GM12878 (cell line): ENCODE measurements around the gene GNL3. TPM values are rescaled to one million over a fixed set of nuclear protein-coding genes. Genes with fewer than 3 reads are reported as not detected.

Source experiments
- BCL3 ChIP-seq: IDR thresholded peaks from 2 replicates; pipeline ENCODE4 v1.6.1; 2011; ENCODE audit warnings: borderline replicate concordance, low read depth, mild to moderate bottlenecking, moderate library complexity, low read length; ENCODE audit not compliant: insufficient read depth, poor library complexity, severe bottlenecking
- FOS ChIP-seq: IDR thresholded peaks from 3 replicates; pipeline ENCODE4 v1.6.1; 2011; ENCODE audit warnings: borderline replicate concordance; ENCODE audit not compliant: insufficient read length; ENCODE audit errors: extremely low read depth
- MEF2A ChIP-seq: IDR thresholded peaks from 2 replicates; pipeline ENCODE4 v1.6.1; 2011; ENCODE audit warnings: low read depth, mild to moderate bottlenecking, low read length, moderate library complexity; ENCODE audit not compliant: insufficient read depth
- MEF2B ChIP-seq: fragments of 450-650 bp; IDR thresholded peaks from 2 replicates; pipeline ENCODE4 v1.6.1; 2018; ENCODE audit warnings: mild to moderate bottlenecking, moderate library complexity; ENCODE audit not compliant: partially characterized antibody, poor library complexity, severe bottlenecking
- MTA3 ChIP-seq: IDR thresholded peaks from 2 replicates; pipeline ENCODE4 v1.6.1; 2012; ENCODE audit warnings: low read length, inconsistent platforms, borderline replicate concordance
- NFIC ChIP-seq: IDR thresholded peaks from 2 replicates; pipeline ENCODE4 v1.6.1; 2012; ENCODE audit warnings: low read depth, mild to moderate bottlenecking, inconsistent platforms, low read length, moderate library complexity
- PAX5 ChIP-seq: IDR thresholded peaks from 2 replicates; pipeline ENCODE4 v1.6.1; 2011; ENCODE audit warnings: low read depth, low read length, borderline replicate concordance
- PBX3 ChIP-seq: IDR thresholded peaks from 2 replicates; pipeline ENCODE4 v1.6.1; 2011; ENCODE audit warnings: mild to moderate bottlenecking, low read depth, low read length, moderate library complexity; ENCODE audit not compliant: insufficient replicate concordance
- PML ChIP-seq: IDR thresholded peaks from 2 replicates; pipeline ENCODE4 v1.6.1; 2012; ENCODE audit warnings: low read length, inconsistent platforms
- SMAD1 ChIP-seq: fragments of 450-650 bp; IDR thresholded peaks from 2 replicates; pipeline ENCODE4 v1.6.1; 2018; ENCODE audit warnings: mild to moderate bottlenecking, low read depth; ENCODE audit not compliant: partially characterized antibody
- SMC3 ChIP-seq: IDR thresholded peaks from 2 replicates; pipeline ENCODE4 v1.6.1; 2011; ENCODE audit warnings: low read length, improper control_type of control experiment, borderline replicate concordance
- TBL1XR1 ChIP-seq: IDR thresholded peaks from 2 replicates; pipeline ENCODE4 v1.6.1; 2012; ENCODE audit warnings: low read depth, low read length, improper control_type of control experiment
- ZBED1 ChIP-seq: IDR thresholded peaks from 2 replicates; pipeline ENCODE4 v1.6.1; 2016; ENCODE audit warnings: borderline replicate concordance
- polyA plus RNA-seq, 11 experiments: library from polyadenylated mRNA; depleted of rRNA in 4 of 11; unstranded in 6 of 11; stranded (reverse) in 5 of 11; fragments of >200 nt; fragmentation: Nextera tagmentation in 4 of 11; fragmentation: Illumina TruSeq in 1 of 11; extraction: Ambion mirVana in 4 of 11; extraction: Trizol in 1 of 11; gene quantifications; 1 replicate in 1 of 11; 2 replicates in 10 of 11; pipeline versions ENCODE4 v1.2.1 to v1.2.3, GENCODE V29; 2011 to 2016; ENCODE audit warnings: inconsistent platforms in 2 of 11, missing spikeins in 2 of 11, low read depth in 1 of 11
- total RNA-seq, 4 experiments: library from RNA; depleted of rRNA in 3 of 4; stranded (reverse); fragments of >200 nt in 3 of 4; fragmentation: Illumina TruSeq in 1 of 4; extraction: Trizol in 1 of 4; gene quantifications; 2 replicates each; pipeline versions ENCODE4 v1.2.1 to v1.2.3, GENCODE V29; 2013 to 2021

The GNL3 gene
- total and polyA plus RNA-seq, 10 of the 15 experiments (the other 5 are each of a cell fraction or from before 2014, with no cell fraction given) = 172 to 368 (median 257) TPM

GRCh38 chr3:52696830-52697631 lies 11.2 kb downstream of the GNL3 start (continued):
- peak; percentile 32; the same call in 1 of the 2 replicates for TF ChIP-seq PML
- TF ChIP-seq NFIC = peak; percentile 54; the same call in 1 of the 2 replicates
- peak; percentile 22; the same call in 1 of the 2 replicates for TF ChIP-seq TBL1XR1
- 0 out of 2 replicates have a peak, but pooled peaks have one; percentile 3 for TF ChIP-seq PAX5
- 0 out of 2 replicates have a peak, but pooled peaks have one; percentile 25 for TF ChIP-seq ZBED1
- TF ChIP-seq MTA3 = peak; percentile 56; the same call in 1 of the 2 replicates
- peak; percentile 57 for TF ChIP-seq PBX3
- TF ChIP-seq MEF2A = peak; percentile 66; the same call in 1 of the 2 replicates
- TF ChIP-seq MEF2B = peak; percentile 69
- TF ChIP-seq FOS = no peak
- TF ChIP-seq SMC3 = no peak
- TF ChIP-seq BCL3 = peak; percentile 11
- TF ChIP-seq SMAD1 = no peak
- TF ChIP-seq, all 136 proteins: peak for 23
